GM18868 (cell line): ENCODE data around the gene TNS2.
A peak's percentile ranks its signal among the peaks of the same experiment; 100 is the strongest.
"Not testable (repeated sequence)": the region's sequence is repeated elsewhere in the genome, so short reads cannot be mapped to it uniquely, and the experiment has no call there.

Experiments
- ATAC-seq: cut with Tn5 transposase; IDR thresholded peaks from one replicate; pipeline ENCODE4 v1.9.1; 2021; ENCODE audit warnings: mild to moderate bottlenecking, moderate library complexity; ENCODE audit not compliant: unreplicated experiment

Gene TNS2, protein sequence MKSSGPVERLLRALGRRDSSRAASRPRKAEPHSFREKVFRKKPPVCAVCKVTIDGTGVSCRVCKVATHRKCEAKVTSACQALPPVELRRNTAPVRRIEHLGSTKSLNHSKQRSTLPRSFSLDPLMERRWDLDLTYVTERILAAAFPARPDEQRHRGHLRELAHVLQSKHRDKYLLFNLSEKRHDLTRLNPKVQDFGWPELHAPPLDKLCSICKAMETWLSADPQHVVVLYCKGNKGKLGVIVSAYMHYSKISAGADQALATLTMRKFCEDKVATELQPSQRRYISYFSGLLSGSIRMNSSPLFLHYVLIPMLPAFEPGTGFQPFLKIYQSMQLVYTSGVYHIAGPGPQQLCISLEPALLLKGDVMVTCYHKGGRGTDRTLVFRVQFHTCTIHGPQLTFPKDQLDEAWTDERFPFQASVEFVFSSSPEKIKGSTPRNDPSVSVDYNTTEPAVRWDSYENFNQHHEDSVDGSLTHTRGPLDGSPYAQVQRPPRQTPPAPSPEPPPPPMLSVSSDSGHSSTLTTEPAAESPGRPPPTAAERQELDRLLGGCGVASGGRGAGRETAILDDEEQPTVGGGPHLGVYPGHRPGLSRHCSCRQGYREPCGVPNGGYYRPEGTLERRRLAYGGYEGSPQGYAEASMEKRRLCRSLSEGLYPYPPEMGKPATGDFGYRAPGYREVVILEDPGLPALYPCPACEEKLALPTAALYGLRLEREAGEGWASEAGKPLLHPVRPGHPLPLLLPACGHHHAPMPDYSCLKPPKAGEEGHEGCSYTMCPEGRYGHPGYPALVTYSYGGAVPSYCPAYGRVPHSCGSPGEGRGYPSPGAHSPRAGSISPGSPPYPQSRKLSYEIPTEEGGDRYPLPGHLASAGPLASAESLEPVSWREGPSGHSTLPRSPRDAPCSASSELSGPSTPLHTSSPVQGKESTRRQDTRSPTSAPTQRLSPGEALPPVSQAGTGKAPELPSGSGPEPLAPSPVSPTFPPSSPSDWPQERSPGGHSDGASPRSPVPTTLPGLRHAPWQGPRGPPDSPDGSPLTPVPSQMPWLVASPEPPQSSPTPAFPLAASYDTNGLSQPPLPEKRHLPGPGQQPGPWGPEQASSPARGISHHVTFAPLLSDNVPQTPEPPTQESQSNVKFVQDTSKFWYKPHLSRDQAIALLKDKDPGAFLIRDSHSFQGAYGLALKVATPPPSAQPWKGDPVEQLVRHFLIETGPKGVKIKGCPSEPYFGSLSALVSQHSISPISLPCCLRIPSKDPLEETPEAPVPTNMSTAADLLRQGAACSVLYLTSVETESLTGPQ (N-terminal part only)

DNA sequence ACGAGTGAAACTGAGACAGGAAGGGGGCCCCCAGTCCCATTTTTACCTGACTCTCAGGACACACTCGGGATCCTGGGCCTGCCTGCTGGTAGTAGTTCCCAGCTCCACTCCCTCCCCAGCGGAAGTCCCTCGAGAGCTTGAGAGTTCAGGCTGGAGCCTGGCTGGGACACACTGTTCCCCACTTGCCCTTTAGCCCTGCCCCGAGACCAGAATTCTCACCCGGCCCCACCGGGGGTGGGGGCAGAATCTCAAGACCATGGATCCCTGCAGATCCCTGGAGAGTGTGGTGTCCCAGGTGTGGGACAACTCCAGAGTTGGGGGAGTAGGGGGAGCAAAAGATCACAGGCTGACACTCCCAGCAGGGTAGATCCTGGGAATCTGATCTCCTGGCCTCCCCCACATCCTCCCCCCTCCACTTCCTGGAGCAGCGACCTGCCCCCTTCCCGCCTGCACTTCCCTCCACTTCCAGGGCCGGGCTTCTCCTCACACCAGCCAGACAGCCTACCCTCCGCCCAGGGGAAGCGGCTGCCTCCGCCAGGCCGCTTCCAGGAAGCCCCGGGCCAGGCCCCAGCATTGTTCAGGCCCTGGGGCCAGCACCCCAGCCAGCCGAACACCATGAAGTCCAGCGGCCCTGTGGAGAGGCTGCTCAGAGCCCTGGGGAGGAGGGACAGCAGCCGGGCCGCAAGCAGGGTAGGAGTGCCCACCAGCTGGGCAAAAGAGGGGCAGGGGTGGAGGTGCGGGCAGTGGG lies at the start of gene TNS2:
Gene TNS2, plus strand, starts transcription at position 495 of the 748 bp plus-strand sequence. Its CDS starts 121 bp downstream, at position 616.
- ATAC-seq, result no peak

DNA sequence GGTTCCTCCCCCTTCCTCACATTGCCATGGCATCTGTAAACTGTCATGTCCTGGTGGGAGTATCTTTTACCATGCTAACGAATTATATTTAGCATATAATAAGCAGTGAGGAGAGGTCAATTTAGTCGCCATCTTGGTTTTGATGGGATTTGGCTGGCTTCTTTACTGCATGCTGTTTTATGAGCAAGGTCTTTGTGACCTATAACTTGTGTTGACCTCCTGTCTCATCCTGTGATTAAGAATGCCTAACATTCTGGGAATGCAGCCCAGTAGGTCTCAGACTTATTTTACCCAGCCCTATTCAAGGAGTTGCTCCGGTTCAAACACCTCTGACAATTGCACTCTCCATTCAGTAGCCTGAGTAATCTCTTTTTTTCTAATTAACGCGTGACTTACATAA lies 45.7 kb upstream of the TNS2 start:
- no peak for ATAC-seq

DNA sequence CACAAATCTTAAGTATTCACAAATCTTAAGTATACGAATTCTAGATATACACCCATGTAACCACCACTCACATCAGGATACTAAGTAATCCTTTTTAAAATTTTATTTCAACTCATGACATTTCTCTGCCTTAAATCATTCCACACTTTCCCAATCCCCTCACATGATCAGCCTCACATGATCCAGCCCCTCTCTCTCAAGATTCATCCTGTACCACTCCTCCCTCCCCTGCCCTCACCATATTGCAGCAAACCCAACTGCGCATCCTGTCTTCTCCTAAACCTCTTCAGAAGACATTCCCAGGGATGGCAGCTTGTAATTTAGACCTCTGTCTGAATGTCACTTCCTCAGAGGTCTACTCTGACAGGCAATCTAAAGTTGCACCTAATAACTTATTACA lies 45.3 kb upstream of the TNS2 start:
- ATAC-seq, result no peak

DNA sequence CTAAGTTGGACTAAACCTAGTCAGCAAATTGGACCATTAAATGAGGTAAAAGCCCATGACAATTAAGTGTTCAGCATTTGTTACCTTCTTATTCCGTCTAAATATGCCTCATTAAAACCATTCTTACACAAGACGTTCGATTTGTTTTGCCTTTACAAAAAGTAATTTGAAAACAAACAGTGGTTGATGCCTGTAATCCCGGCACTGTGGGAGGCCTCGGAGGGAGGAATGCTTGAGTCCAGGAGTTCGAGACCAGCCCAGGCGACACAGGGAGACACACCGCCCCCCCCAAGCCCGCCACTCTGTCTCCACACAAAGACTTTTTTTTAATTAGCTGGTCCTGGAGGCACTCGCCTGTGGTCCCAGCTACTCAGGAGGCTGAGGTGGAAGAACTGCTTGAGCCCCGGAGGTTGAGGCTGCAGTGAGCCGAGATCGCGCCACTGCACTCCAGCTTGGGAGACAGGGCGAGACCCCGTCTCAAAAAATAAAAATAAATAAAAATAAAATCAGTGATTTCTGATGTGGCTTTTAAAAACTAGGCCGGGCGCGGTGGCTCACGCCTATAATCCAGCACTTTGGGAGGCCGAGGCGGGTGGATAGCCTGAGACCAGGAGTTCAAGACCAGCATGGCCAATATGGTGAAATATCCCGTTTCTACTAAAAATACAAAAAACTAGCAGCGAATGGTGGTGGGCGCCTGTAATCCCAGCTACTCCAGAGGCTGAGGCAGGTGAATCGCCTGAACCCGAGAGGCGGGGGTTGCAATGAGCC lies 44.5 kb upstream of the TNS2 start:
- no peak for ATAC-seq

DNA sequence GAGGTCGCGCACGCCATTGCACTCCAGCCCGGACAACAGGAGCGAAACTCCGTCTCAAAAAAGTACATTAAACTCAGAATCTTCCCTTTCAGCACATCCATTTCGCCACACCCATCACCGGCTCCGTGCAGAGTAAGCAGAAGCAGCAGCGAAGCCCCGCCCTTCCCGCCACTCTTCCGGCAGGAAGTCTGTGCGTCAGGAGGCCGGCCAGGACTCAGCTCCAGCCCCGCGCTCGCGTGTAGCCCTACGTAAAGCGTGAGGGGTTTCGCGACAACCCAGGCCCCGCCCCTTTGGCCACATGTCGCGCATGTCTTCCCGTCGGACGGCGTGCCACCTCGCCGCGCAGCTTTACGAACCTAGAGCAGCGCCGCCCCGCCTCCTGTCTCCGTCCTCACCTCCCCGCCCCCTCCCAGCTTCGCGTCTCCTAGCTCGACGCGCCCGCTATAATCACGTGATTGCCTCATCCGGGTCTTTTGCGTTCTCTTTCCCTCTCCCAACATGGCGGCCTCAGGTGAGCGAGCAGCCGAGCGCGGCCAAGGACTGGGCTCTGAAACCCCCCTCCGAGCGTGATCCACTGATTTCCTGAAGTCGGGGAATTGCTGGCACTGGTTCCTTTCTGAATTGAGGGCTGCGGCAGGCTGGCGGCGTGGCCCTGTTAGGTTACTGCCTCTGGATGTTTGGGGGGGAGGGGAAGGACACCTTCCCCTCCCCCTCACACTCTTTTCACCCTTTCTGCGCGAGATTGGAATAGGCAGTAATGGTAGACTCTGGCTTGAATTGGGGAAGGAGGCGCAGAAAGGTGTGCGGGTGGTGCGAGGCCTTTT lies 43.7 kb upstream of the TNS2 start, which contains the start of gene EIF4B:
Gene EIF4B, plus strand, starts transcription at position 471 of the 824 bp plus-strand sequence. Its CDS starts 28 bp downstream, at position 499.
- peak; percentile 93 for ATAC-seq

DNA sequence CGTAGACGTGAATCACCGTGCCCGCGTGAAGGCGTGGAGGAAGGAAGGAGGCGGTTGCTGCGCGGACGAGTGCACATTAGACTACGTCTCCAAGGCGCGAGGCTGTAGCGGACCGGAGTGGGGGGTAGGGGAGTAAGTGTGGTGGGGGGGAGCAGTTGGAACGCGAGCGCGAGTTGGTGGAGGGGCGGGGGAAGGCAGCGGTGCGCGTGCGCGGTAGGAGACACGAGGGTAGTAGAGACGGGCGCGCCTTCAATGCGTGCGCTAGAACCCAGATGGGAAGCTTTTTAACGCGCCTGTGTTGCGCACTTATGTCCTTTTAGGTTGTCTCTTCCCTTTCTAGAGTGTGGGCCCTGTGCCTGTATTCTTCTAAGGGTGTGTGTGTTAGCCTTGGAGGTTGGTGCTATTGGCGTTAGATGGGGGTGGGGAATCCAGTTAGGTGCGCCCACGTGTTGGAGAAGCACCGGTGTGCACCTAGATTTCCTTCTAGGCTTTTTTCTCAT lies 43.0 kb upstream of the TNS2 start:
- peak; percentile 22 for ATAC-seq

DNA sequence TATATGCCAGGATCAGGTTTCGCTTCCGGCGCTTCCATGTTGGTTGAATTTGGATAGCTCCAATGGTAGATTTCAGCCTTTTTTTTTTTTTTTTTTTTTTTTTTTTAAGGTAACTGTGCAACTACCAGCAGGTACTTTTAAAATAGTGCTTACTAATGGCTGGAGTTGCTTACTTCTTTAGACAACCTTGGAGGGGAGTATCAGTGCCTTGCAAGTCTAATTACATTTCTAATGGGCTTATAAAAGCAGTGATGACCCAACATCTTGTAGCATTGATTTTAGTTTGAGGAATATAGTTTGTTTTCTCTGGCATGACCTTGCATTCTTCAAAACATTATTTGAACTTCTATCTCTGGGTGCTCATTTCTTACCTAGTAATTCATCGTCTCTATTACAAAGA lies 42.5 kb upstream of the TNS2 start:
- no peak for ATAC-seq

DNA sequence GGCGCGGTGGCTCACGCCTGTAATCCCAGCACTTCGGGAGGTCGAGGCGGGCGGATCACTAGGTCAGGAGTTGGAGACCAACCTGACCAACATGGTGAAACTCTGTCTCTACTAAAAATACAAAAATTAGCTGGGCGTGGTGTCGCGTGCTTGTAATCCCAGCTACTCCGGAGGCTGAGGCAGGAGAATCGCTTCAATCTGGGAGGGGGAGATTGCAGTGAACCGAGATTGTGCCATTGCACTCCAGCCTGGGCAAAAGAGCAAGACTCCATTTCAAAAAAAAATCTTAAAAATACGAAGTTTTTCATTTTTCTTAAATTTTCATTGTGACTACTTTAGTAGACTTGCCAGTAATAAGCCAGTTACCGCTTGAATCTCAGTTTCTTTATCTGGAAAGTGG lies 41.1 kb upstream of the TNS2 start:
- not testable (repeated sequence) for ATAC-seq

DNA sequence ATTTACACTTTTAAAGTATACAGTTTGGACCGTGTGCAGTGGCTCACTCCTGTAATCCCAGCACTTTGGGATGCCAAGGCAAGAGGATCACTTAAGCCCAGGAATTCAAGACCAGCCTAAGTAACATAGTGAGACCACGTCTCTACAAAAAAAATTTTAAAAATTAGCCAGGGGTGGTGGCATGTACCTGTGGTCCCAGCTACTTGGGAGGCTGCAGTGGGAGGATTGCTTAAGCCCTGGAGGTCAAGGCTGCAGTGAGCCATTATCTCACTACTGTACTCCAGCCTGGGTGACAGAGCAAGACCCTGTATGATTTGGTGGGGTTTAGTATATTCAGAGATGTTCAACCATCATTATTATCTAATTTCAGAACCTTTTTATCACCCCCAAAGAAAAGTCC lies 38.9 kb upstream of the TNS2 start:
- no peak for ATAC-seq

DNA sequence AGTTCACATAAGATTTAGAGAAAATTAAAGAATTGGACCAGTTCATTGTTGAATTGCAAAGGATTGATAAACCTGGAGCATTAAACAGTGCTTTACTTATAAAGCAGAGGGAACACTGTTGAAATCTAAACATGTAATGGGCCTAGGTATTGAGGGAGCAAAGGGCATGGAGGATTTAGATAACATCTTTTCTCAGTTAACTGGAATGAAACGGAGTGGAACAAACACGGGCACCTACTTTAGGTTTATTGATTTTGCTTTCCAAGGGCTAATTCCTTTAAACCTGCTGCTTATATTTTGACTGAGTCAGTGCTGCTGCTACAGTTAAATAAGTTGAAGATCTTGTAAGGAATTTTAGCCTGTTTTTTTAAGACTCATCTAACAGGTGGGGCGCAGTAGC lies 38.0 kb upstream of the TNS2 start:
- no peak for ATAC-seq

DNA sequence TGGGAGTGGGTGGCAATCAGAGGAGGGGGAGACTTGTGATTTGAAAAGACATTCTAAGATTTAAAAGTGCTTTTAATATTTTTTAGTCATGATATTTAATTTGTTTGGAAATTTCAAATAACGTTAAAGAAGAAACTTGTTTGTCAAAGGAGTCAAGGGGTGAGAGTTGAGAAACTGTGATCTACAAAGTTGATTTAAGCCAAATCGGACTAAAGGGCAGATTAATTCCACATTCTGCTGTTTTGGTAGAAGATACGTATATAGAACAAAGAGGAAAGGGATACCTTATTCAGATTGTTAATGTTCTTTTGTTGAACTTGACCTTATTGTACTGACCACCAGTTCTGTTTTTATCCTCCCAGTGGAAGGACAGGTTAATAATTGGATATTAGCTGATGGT lies 36.9 kb upstream of the TNS2 start:
- no peak for ATAC-seq

DNA sequence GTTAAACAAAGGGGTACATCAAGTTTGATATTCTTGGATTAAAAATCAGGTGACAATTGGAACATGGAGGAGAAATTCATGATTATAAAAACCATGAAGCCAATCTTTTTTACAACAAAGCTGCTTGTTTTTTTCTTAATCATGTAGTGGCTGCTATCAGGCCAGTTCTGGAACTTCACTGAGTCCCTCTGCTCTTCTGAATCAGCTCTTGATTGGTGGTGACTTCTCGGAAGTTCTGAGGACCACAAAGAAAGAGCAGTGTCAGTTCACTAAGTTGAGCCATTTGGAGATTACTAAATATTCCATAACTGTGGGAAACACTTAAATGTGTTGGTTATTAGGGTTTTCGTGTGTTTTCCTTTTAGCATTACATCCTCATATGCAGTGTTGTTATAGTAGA lies 35.2 kb upstream of the TNS2 start:
- ATAC-seq, result no peak

DNA sequence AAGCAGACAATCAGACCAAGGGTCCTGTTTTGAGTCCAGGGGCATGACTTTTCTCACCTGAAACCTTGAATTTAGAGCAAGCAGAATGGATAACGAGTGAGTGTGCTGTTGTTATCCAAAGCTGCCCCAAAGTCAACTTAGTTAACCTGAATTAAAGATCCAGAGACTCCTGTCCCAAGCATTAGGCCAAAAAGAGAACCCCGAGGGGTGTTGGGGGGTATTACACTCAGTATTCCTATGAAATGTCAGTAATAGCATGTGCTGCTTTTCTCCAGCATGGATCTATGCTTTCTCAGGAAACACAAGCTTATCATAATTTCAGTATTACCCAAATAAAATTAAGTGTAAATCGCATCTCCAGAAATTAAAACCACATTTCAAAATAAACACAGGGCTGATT lies 24.6 kb upstream of the TNS2 start:
- ATAC-seq, result no peak

DNA sequence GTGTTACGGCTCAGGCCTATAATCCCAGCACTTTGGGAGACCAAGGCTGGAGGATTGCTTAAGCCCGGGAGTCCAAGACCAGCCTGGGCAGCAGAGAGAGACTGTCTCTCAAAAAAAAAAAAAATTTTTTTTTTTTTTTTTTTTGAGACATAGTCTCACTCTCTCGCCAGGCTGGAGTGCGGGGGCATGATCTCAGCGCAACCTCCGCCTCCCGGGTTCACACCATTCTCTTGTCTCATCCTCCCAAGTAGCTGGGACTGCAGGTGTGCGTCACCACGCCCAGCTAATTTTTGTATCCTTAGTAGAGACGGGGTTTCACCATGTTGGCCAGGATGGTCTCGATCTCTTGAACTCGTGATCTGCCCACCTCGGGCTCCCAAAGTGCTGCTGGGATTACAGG lies 22.9 kb upstream of the TNS2 start:
- ATAC-seq, result not testable (repeated sequence)

DNA sequence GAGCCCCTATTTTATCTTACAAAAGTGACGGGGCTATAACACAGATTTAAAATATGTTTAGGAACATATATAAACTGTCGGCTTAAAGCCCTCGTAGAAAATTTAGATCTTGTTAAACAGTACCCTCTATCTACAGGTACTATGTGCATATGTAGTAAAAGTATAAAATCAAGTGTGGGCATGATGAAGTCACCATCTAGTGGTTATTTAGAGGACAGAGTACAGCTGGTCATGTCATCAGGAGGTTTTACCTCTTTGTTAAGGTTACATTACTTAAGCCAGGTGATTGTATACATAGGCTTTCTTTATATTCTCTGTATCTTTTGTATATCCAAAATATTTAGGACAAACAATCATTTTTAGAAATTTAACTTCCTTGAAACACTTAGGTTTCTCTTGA lies 18.2 kb upstream of the TNS2 start:
- no peak for ATAC-seq

DNA sequence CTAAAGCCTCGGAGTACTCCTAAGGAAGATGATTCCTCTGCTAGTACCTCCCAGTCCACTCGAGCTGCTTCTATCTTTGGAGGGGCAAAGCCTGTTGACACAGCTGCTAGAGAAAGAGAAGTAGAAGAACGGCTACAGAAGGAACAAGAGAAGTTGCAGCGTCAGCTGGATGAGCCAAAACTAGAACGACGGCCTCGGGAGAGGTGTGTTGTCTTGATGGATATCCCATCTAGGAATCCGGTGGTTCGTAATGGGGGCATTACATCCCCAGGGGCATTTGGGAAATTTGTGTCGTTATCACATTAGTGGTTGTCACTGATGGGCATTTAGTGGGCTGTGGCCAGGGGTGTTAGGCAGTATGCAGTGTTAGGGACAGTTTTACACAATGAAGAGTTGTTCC lies 16.0 kb upstream of the TNS2 start:
- ATAC-seq, result not testable (repeated sequence)

DNA sequence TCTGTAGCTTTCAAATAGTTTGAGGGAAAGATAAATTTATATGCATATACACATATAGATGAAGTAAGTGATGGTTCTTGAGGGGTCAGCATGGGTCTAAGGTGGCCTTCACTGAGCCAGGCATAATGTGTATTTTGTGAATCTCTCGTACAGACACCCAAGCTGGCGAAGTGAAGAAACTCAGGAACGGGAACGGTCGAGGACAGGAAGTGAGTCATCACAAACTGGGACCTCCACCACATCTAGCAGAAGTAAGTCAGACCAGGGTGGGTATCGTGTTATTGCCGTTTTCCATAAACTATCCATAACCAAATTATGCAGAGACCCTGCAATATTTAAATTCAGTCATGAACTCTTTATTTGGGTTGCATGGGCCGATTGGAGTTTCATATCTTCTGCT lies 15.4 kb upstream of the TNS2 start:
- no peak for ATAC-seq

DNA sequence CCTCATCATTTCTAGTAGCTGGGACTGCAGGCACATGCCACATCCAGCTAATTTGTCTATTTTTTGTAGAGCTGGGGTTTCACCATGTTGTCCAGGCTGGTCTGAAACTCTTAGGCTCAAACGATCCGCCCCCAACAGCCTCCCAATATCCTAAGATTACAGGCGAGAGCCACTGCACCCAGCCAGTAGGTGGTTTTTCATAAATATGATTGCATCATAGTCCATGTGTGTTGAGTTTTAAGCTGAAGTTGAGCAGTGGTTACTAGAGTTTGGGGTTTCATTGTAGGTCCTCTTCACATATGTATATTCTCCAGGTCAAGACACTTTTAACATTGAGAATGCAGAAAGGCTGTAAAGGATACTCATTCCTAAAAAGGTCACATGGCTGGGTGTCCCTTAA lies 13.1 kb upstream of the TNS2 start:
- no peak for ATAC-seq

DNA sequence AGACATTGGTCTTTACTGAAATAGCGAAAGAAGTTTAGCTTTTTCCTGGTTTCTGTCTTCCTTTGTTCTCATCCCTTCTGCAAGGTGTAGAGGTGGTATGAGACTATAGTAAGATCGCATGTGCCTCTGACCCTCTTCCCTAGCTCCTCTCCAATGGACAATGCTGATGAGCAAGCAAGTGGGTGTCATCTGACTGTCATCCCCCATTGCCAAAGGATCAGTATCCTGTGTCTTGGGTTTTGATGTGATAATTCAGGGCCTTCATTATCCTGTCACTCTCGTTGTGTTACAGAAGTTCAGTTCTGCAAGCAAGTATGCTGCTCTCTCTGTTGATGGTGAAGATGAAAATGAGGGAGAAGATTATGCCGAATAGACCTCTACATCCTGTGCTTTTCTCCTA lies 10.0 kb upstream of the TNS2 start:
- ATAC-seq, result no peak
